ENCODE results near the gene NR2F1-AS1. TPM values are rescaled to one million over a fixed set of nuclear protein-coding genes. Genes with fewer than 3 reads are reported as not detected.

Gene NR2F1-AS1
- total and polyA plus RNA-seq, 3 experiments from 2014 or later: not detected

- ChIA-PET POLR2A (no interaction called here), CTCF (no interaction called here)
- Mint-ChIP-seq H3K4me1 (no peaks in the 10 kb centered on the region), H3K36me3 (no peaks in the 10 kb centered on the region), H3K4me3 (no peak overlapping the region), H3K27ac (no peak overlapping the region), H3K9me3 (peaks cover 0 to 6% (median 0%) of the 10 kb centered on the region in 5 donors), H3K27me3 (no peaks in the 10 kb centered on the region)
- Histone ChIP-seq H3K9me3 (ENCODE audit: low read length) (no peaks in the 10 kb centered on the region), H3K27me3 (ENCODE audit: insufficient read depth, low read length, poor library complexity, severe bottlenecking) (no peaks in the 10 kb centered on the region), H3K27ac (ENCODE audit: low read depth, low read length) (no peak overlapping the region), H3K36me3 (ENCODE audit: insufficient read depth, low read length) (no peaks in the 10 kb centered on the region), H3K4me3 (ENCODE audit: low read length) (no peak overlapping the region), H3K4me1 (ENCODE audit: insufficient read depth, low read length) (no peaks in the 10 kb centered on the region)
- no peak for DNase-seq
Measured at GRCh38 chr5:93385655-93386054, 195.4 kb downstream of the NR2F1-AS1 start.

GRCh38 chr5:93384995-93385394, 196.0 kb downstream of the NR2F1-AS1 start:
- CTCF ChIA-PET: interaction anchor here (1.2 kb wide), 1 partner anchor 20 kb away, joined by 3 read pairs; no protein-coding TSS in a partner anchor
- peaks cover 0 to 6% (median 0%) of the 10 kb centered on the region in 5 donors for H3K9me3 Mint-ChIP-seq
- Histone ChIP-seq H3K36me3 (ENCODE audit: insufficient read depth, low read length) (no peaks in the 10 kb centered on the region), H3K9me3 (ENCODE audit: low read length) (no peaks in the 10 kb centered on the region), H3K4me3 (ENCODE audit: low read length) (no peak overlapping the region), H3K27me3 (ENCODE audit: insufficient read depth, low read length, poor library complexity, severe bottlenecking) (no peaks in the 10 kb centered on the region), H3K27ac (ENCODE audit: low read depth, low read length) (no peak overlapping the region), H3K4me1 (ENCODE audit: insufficient read depth, low read length) (no peaks in the 10 kb centered on the region)
- H3K27ac Mint-ChIP-seq: no peak overlapping the region
- H3K4me1 Mint-ChIP-seq: no peaks in the 10 kb centered on the region
- no peak overlapping the region for H3K4me3 Mint-ChIP-seq
- no peaks in the 10 kb centered on the region for H3K36me3 Mint-ChIP-seq
- DNase-seq: no peak
- H3K27me3 Mint-ChIP-seq: no peaks in the 10 kb centered on the region
- POLR2A ChIA-PET: no interaction called here

GRCh38 chr5:93384026-93384425, 197.0 kb downstream of the NR2F1-AS1 start:
- ChIA-PET POLR2A (no interaction called here), CTCF (interaction anchor here (1.2 kb wide), 1 partner anchor 19 kb away, joined by 3 read pairs; no protein-coding TSS in a partner anchor)
- H3K4me1 ChIP-seq (ENCODE audit: insufficient read depth, low read length): no peaks in the 10 kb centered on the region
- no peak overlapping the region for H3K27ac Mint-ChIP-seq
- no peaks in the 10 kb centered on the region for H3K27me3 ChIP-seq (ENCODE audit: insufficient read depth, low read length, poor library complexity, severe bottlenecking)
- H3K4me1 Mint-ChIP-seq: no peaks in the 10 kb centered on the region
- no peak overlapping the region for H3K27ac ChIP-seq (ENCODE audit: low read depth, low read length)
- H3K27me3 Mint-ChIP-seq: no peaks in the 10 kb centered on the region
- H3K9me3 ChIP-seq (ENCODE audit: low read length): no peaks in the 10 kb centered on the region
- no peaks in the 10 kb centered on the region for H3K36me3 ChIP-seq (ENCODE audit: insufficient read depth, low read length)
- H3K9me3 Mint-ChIP-seq: peaks cover 0 to 5% (median 0%) of the 10 kb centered on the region in 5 donors
- H3K4me3 Mint-ChIP-seq: no peak overlapping the region
- no peak overlapping the region for H3K4me3 ChIP-seq (ENCODE audit: low read length)
- H3K36me3 Mint-ChIP-seq: no peaks in the 10 kb centered on the region
- DNase-seq: no peak

GRCh38 chr5:93382188-93382825, 198.7 kb downstream of the NR2F1-AS1 start:
- Mint-ChIP-seq H3K9me3 (peaks cover 0 to 2% (median 0%) of the 10 kb centered on the region in 5 donors), H3K27ac (no peak overlapping the region), H3K4me3 (no peak overlapping the region), H3K27me3 (no peaks in the 10 kb centered on the region), H3K4me1 (no peaks in the 10 kb centered on the region), H3K36me3 (no peaks in the 10 kb centered on the region)
- Histone ChIP-seq H3K27me3 (ENCODE audit: insufficient read depth, low read length, poor library complexity, severe bottlenecking) (no peaks in the 10 kb centered on the region), H3K27ac (ENCODE audit: low read depth, low read length) (no peak overlapping the region), H3K9me3 (ENCODE audit: low read length) (no peaks in the 10 kb centered on the region), H3K4me1 (ENCODE audit: insufficient read depth, low read length) (no peaks in the 10 kb centered on the region), H3K36me3 (ENCODE audit: insufficient read depth, low read length) (no peaks in the 10 kb centered on the region), H3K4me3 (ENCODE audit: low read length) (no peak overlapping the region)
- POLR2A ChIA-PET: no interaction called here
- CTCF ChIA-PET: no interaction called here
- DNase-seq: no peak

GRCh38 chr5:93381057-93381456, 200.0 kb downstream of the NR2F1-AS1 start:
- no peak for DNase-seq
- H3K9me3 Mint-ChIP-seq: peaks cover 0 to 2% (median 0%) of the 10 kb centered on the region in 5 donors
- no peak overlapping the region for H3K27ac Mint-ChIP-seq
- H3K4me1 ChIP-seq (ENCODE audit: insufficient read depth, low read length): no peaks in the 10 kb centered on the region
- H3K36me3 Mint-ChIP-seq: no peaks in the 10 kb centered on the region
- no peaks in the 10 kb centered on the region for H3K27me3 Mint-ChIP-seq
- POLR2A ChIA-PET: no interaction called here
- no peak overlapping the region for H3K27ac ChIP-seq (ENCODE audit: low read depth, low read length)
- no peaks in the 10 kb centered on the region for H3K4me1 Mint-ChIP-seq
- no peaks in the 10 kb centered on the region for H3K36me3 ChIP-seq (ENCODE audit: insufficient read depth, low read length)
- no peaks in the 10 kb centered on the region for H3K9me3 ChIP-seq (ENCODE audit: low read length)
- CTCF ChIA-PET: no interaction called here
- no peaks in the 10 kb centered on the region for H3K27me3 ChIP-seq (ENCODE audit: insufficient read depth, low read length, poor library complexity, severe bottlenecking)
- no peak overlapping the region for H3K4me3 ChIP-seq (ENCODE audit: low read length)
- no peak overlapping the region for H3K4me3 Mint-ChIP-seq

GRCh38 chr5:93378073-93378472, 202.9 kb downstream of the NR2F1-AS1 start:
- Histone ChIP-seq H3K27ac (ENCODE audit: low read depth, low read length) (no peak overlapping the region), H3K4me3 (ENCODE audit: low read length) (no peak overlapping the region), H3K36me3 (ENCODE audit: insufficient read depth, low read length) (no peaks in the 10 kb centered on the region), H3K27me3 (ENCODE audit: insufficient read depth, low read length, poor library complexity, severe bottlenecking) (no peaks in the 10 kb centered on the region), H3K9me3 (ENCODE audit: low read length) (no peaks in the 10 kb centered on the region), H3K4me1 (ENCODE audit: insufficient read depth, low read length) (no peaks in the 10 kb centered on the region)
- Mint-ChIP-seq H3K4me1 (no peaks in the 10 kb centered on the region), H3K36me3 (peaks cover 0 to 2% (median 0%) of the 10 kb centered on the region in 3 donors), H3K4me3 (no peak overlapping the region), H3K27ac (no peak overlapping the region), H3K9me3 (peaks cover 0 to 4% (median 3%) of the 10 kb centered on the region in 5 donors), H3K27me3 (no peaks in the 10 kb centered on the region)
- ChIA-PET POLR2A (no interaction called here), CTCF (no interaction called here)
- DNase-seq: no peak

GRCh38 chr5:93371893-93372292, 209.1 kb downstream of the NR2F1-AS1 start:
- CTCF ChIA-PET: no interaction called here
- H3K27ac ChIP-seq (ENCODE audit: low read depth, low read length): no peak overlapping the region

GRCh38 chr5:93364378-93364777, 216.6 kb downstream of the NR2F1-AS1 start:
- H3K4me3 Mint-ChIP-seq: no peak overlapping the region
- no peaks in the 10 kb centered on the region for H3K36me3 Mint-ChIP-seq
- H3K4me1 Mint-ChIP-seq: no peaks in the 10 kb centered on the region
- DNase-seq: no peak
- H3K4me3 ChIP-seq (ENCODE audit: low read length): no peak overlapping the region
- H3K27ac Mint-ChIP-seq: no peak overlapping the region
- peaks cover 0 to 5% (median 0%) of the 10 kb centered on the region in 5 donors for H3K9me3 Mint-ChIP-seq
- H3K9me3 ChIP-seq (ENCODE audit: low read length): no peaks in the 10 kb centered on the region
- H3K27me3 ChIP-seq (ENCODE audit: insufficient read depth, low read length, poor library complexity, severe bottlenecking): no peaks in the 10 kb centered on the region
- H3K27ac ChIP-seq (ENCODE audit: low read depth, low read length): no peak overlapping the region
- ChIA-PET CTCF (interaction anchor here (1.3 kb wide), 1 partner anchor 20 kb away, joined by 3 read pairs; no protein-coding TSS in a partner anchor), POLR2A (no interaction called here)
- H3K36me3 ChIP-seq (ENCODE audit: insufficient read depth, low read length): no peaks in the 10 kb centered on the region
- H3K4me1 ChIP-seq (ENCODE audit: insufficient read depth, low read length): no peaks in the 10 kb centered on the region
- no peaks in the 10 kb centered on the region for H3K27me3 Mint-ChIP-seq

More at GRCh38 chr5:93371893-93372292, 209.1 kb downstream of the NR2F1-AS1 start:
- no peak overlapping the region for H3K4me3 Mint-ChIP-seq
- no peak for DNase-seq
- POLR2A ChIA-PET: no interaction called here
- Histone ChIP-seq H3K4me3 (ENCODE audit: low read length) (no peak overlapping the region), H3K4me1 (ENCODE audit: insufficient read depth, low read length) (no peaks in the 10 kb centered on the region), H3K9me3 (ENCODE audit: low read length) (no peaks in the 10 kb centered on the region), H3K27me3 (ENCODE audit: insufficient read depth, low read length, poor library complexity, severe bottlenecking) (no peaks in the 10 kb centered on the region), H3K36me3 (ENCODE audit: insufficient read depth, low read length) (no peaks in the 10 kb centered on the region)
- peaks cover 0 to 7% (median 4%) of the 10 kb centered on the region in 5 donors for H3K9me3 Mint-ChIP-seq
- peaks cover 0 to 2% of the 10 kb centered on the region in 2 donors for H3K27me3 Mint-ChIP-seq
- H3K27ac Mint-ChIP-seq: no peak overlapping the region
- H3K4me1 Mint-ChIP-seq: no peaks in the 10 kb centered on the region
- peaks cover 0 to 2% (median 0%) of the 10 kb centered on the region in 3 donors for H3K36me3 Mint-ChIP-seq
